GM12801 (cell line): ENCODE results near the gene PBX1.

Experiments
- TF ChIP-seq, protein P1 (sequence below): IDR thresholded peaks from one replicate; pipeline ENCODE4 v1.5.1; 2011; ENCODE audit warnings: control low read depth; ENCODE audit not compliant: insufficient read length; ENCODE audit errors: extremely low read depth

PBX1 gene

DNA sequence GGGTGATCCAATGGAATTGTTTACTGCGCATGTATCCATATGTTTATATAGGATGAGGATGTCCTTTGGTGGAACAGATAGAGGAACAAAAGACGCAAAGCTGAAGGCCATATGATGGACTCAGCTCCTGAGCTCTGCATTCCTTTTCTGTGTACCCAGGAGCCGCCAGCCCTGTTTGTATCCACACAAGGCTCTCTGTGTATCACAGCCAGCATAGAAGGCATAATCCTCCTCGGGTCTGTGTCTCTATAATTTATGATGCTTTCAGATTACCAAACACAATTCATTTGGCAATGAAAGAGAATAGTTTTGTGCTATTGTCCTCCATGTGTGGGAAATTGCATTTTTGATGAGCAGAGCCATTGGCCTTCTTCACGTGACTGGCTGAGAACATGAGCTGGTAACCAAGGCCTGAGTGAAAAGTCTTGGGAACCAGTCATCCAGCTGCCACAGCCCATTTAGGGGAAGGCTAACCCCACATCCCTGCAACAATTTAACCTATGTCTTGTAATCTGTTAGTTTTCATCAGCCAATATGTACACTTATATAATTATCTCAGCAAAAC lies 119.2 kb downstream of the PBX1 start:
- TF ChIP-seq, protein P1, sequence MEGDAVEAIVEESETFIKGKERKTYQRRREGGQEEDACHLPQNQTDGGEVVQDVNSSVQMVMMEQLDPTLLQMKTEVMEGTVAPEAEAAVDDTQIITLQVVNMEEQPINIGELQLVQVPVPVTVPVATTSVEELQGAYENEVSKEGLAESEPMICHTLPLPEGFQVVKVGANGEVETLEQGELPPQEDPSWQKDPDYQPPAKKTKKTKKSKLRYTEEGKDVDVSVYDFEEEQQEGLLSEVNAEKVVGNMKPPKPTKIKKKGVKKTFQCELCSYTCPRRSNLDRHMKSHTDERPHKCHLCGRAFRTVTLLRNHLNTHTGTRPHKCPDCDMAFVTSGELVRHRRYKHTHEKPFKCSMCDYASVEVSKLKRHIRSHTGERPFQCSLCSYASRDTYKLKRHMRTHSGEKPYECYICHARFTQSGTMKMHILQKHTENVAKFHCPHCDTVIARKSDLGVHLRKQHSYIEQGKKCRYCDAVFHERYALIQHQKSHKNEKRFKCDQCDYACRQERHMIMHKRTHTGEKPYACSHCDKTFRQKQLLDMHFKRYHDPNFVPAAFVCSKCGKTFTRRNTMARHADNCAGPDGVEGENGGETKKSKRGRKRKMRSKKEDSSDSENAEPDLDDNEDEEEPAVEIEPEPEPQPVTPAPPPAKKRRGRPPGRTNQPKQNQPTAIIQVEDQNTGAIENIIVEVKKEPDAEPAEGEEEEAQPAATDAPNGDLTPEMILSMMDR: no peak

DNA sequence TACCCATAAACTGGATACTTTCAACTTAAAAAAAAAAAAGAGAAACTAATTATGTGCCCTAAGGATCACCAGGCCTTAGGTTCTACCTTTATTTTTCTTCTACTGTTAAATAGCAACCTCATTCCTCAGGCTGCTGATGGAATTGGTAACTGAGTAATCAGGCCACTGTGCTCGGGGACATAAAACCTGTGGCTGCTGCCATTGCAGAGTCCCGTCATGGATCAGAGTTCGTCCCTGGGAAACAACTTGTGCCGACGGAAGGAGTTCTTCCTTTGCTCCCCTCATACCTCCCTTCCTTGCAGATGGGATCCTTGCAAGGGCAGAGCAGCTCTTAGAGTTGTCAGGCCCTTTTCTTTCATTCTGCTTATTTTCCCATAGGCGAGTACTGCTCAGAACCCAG lies 123.6 kb downstream of the PBX1 start:
- TF ChIP-seq, protein P1: no peak

DNA sequence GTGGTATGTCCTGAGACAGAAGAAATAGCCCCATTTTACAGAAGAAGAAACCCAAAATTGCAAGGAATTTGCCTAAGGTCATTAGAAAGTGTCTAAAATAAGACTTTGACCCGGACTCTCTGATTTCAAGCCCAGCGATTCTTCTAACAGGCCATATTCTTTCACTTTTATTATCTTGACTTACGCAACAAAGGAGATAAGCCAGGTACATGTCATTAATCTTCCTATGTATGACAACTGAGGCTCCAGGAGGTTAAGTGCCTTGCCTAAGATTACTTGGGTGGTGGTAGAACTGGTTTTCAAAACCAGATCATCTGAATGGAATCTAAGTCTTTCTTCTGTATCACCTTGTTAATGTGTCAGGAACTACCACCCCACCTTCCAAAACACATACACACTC lies 124.3 kb downstream of the PBX1 start:
- TF ChIP-seq, protein P1: no peak

DNA sequence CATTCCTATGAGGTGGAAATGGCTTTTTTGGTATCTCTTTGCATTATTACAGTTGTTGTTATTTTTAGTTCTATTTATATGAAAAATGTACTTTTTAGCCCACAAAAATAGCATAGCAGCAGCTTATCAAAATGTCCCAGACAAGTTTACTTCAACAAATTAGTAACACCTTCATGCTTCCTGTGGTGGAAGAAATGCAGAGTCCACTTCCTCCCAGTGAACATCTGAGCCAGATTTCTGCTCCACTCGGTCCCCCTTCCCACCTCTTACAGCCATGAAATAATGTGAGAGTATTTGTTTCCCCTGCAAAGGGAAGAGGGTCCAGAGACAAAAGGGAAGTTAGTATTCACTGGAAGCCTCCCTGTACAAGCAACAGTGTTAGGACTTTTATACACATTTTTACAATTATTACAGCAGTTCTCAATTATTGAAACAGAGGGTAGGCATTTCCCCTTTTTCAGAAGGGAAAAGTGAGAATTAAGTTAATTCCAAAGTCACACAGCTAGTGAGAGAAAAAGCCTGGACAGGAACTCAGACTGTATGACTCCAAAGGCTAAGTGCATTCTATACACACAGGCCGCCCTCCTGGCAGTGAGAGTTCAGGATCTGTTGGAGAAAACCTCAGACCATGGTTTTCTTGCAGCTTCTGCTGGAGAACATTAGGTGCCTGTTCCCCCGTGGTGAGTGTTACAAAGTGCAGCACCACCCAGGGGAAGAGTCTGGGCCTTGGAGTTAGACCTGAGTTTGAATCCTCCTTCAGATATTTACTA lies 126.5 kb downstream of the PBX1 start:
- TF ChIP-seq, protein P1: no peak

DNA sequence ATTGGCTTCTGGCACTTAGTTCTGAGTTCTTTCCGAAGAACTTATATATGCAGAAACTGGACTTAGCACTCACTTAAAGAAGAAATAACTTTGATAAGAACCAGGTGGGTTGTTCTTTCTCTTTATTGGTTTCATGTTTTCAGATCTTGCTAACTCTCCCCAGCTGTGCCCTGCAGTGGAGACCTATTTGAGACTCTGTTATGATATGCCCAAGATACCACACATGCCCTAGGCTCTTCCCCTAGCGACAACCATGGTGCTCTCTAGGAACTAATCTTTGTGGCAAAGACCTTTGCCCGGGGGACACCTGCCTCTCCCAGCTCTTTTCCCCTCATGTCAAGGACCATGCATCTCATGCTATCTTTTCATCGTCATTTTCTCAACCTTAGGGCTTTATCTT lies 128.8 kb downstream of the PBX1 start:
- TF ChIP-seq, protein P1: no peak

DNA sequence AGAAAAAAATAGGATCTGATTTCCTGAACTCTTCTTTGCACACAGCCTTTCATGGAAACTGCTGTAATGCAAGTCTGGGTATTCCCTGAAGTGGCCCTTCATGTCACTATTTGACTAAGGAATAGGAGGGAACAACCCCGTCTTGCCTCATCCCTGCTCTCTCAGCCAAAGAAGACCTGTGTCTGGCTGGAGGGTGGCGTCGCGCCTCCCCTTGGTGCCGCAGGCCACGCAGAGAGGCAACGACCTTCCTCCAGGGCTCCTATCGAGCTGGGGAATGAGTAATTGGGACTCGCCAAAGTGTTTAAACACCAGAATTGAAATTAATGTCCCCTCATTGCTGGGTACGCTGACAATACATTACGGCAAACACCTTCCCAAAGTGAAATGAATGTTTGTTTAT lies 129.8 kb downstream of the PBX1 start:
- TF ChIP-seq, protein P1: no peak

DNA sequence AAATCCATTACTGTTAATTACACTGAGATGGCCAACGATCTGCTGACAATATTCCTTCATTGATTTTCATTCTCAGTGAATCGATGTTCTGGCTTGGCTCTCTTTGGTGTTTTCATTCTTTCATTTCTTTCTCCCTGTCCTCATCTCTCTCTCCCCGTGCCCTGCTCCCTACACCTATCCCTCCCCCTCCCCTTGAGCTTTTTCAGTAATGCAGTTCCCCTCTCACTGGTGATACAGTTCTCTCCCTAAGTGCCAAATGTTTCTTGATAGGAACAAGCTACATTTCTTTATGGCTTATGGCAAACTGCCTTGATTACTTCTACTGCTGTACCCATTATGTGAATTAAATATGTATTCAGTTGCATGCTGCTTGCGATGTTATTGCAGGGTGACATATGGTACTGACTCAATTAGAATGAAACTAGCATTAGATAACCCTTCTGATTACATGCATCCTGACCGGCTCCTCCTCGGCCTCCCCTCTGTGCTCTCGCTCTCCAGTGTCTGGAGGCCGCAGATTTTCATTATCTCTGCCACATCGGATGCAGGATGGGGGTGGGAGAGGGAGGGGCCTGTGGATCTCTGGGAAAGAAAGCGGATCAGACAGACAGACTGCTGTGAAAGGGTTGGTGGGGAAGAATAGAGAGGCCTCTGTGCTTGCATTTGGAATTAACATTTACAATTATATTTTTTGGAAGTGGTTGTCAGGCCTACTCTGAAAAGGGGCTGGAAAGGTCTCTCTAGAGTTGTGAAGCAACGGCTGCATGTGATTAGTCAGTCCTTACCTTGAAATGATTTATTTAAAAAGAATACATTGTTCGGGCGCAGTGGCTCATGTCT lies 130.9 kb downstream of the PBX1 start:
- TF ChIP-seq, protein P1: no peak
